Skin epidermis (tissue), 12 donors: ENCODE results near the gene CCDC106.
A peak's percentile ranks its signal among the peaks of the same experiment; 100 is the strongest.

ENCODE experiments used
- H3K27ac ChIP-seq, 21 experiments: fragments of 200-600 bp; sonication (generic) in 11 of 21; one replicate each; pipeline ENCODE4 v1.5.0; 2020; ENCODE audit warnings: mild to moderate bottlenecking in 3 of 21, inconsistent platforms in 2 of 21, moderate library complexity in 2 of 21
- H3K4me3 ChIP-seq, 7 experiments: fragments of 200-600 bp; sonication (generic) in 2 of 7; one replicate each; pipeline ENCODE4 v1.5.0; 2020; ENCODE audit warnings: inconsistent platforms in 2 of 7, mild to moderate bottlenecking in 2 of 7, moderate library complexity in 1 of 7

The CCDC106 gene

GRCh38 chr19:55658846-55659459, 10.9 kb downstream of the CCDC106 start:
- Histone ChIP-seq H3K4me3 (no peak overlapping the region), H3K27ac (peak overlapping the region in 2 of 21 experiments; percentile 31 to 100)

GRCh38 chr19:55659822-55660221, 11.8 kb downstream of the CCDC106 start:
- Histone ChIP-seq H3K4me3 (no peak overlapping the region), H3K27ac (peak overlapping the region in 1 of 21 experiments; percentile 100)

- Histone ChIP-seq H3K4me3 (no peak overlapping the region), H3K27ac (no peak overlapping the region)
These were observed 12.4 kb downstream of the CCDC106 start for GRCh38 chr19:55660404-55660803.

GRCh38 chr19:55660991-55661390, 13.0 kb downstream of the CCDC106 start:
- Histone ChIP-seq H3K4me3 (no peak overlapping the region), H3K27ac (no peak overlapping the region)

- no peak overlapping the region for H3K4me3 ChIP-seq
- no peak overlapping the region for H3K27ac ChIP-seq
These were observed 13.8 kb downstream of the CCDC106 start for GRCh38 chr19:55661826-55662225.

- H3K27ac ChIP-seq, result no peak overlapping the region
- no peak overlapping the region for H3K4me3 ChIP-seq
These were observed 16.0 kb downstream of the CCDC106 start for GRCh38 chr19:55663846-55664536.

- H3K4me3 ChIP-seq, result no peak overlapping the region
- no peak overlapping the region for H3K27ac ChIP-seq
These were observed 18.5 kb downstream of the CCDC106 start for GRCh38 chr19:55666343-55667005.

GRCh38 chr19:55667006-55667381, 19.0 kb downstream of the CCDC106 start:
- no peak overlapping the region for H3K4me3 ChIP-seq
- H3K27ac ChIP-seq, result peak overlapping the region in 1 of 21 experiments; percentile 34

GRCh38 chr19:55667511-55667910, 19.5 kb downstream of the CCDC106 start:
- H3K4me3 ChIP-seq, result no peak overlapping the region
- H3K27ac ChIP-seq, result peak overlapping the region in 2 of 21 experiments; percentile 3 to 34

GRCh38 chr19:55667958-55668357, 19.9 kb downstream of the CCDC106 start:
- Histone ChIP-seq H3K27ac (peak overlapping the region in 2 of 21 experiments; percentile 0 to 3), H3K4me3 (no peak overlapping the region)

- no peak overlapping the region for H3K4me3 ChIP-seq
- H3K27ac ChIP-seq, result no peak overlapping the region
These were observed 20.8 kb downstream of the CCDC106 start for GRCh38 chr19:55668603-55669348.

- H3K27ac ChIP-seq, result no peak overlapping the region
- H3K4me3 ChIP-seq, result no peak overlapping the region
These were observed 21.6 kb downstream of the CCDC106 start for GRCh38 chr19:55669418-55670279.

- no peak overlapping the region for H3K4me3 ChIP-seq
- no peak overlapping the region for H3K27ac ChIP-seq
These were observed 22.5 kb downstream of the CCDC106 start for GRCh38 chr19:55670280-55671053.

- Histone ChIP-seq H3K27ac (no peak overlapping the region), H3K4me3 (no peak overlapping the region)
These were observed 23.0 kb downstream of the CCDC106 start for GRCh38 chr19:55671054-55671378.

GRCh38 chr19:55672418-55672817, 24.4 kb downstream of the CCDC106 start:
- H3K4me3 ChIP-seq, result no peak overlapping the region
- H3K27ac ChIP-seq, result no peak overlapping the region

GRCh38 chr19:55673465-55673864, 25.5 kb downstream of the CCDC106 start:
- Histone ChIP-seq H3K27ac (peak overlapping the region in 1 of 21 experiments; percentile 5), H3K4me3 (no peak overlapping the region)

GRCh38 chr19:55673889-55674288, 25.9 kb downstream of the CCDC106 start:
- peak overlapping the region in 7 of 21 experiments; percentile 86 to 96 (median 89) for H3K27ac ChIP-seq
- no peak overlapping the region for H3K4me3 ChIP-seq

GRCh38 chr19:55674459-55674840, 26.4 kb downstream of the CCDC106 start:
- H3K27ac ChIP-seq, result peak overlapping the region in 20 of 21 experiments; percentile 7 to 97 (median 92)
- peak overlapping the region; percentile 60 to 99 (median 93) for H3K4me3 ChIP-seq
